Right lung (tissue), 10 donors: Measurements from ENCODE around the gene PROK1. TPM values are rescaled to one million over a fixed set of nuclear protein-coding genes. Genes with fewer than 3 reads are reported as not detected.
"Not testable (repeated sequence)": the region's sequence is repeated elsewhere in the genome, so short reads cannot be mapped to it uniquely, and the experiment has no call there.

ENCODE experiments used
- DNase-seq, 2 donors: peaks; one replicate each; pipeline ENCODE4 v3.0.0-alpha.2; 2013
- long read RNA-seq, 8 donors: transcript quantifications; one replicate each; lab custom pipeline, GENCODE V29; 2026
- polyA plus RNA-seq, 5 donors: library from polyadenylated mRNA; unstranded; fragments of 120-200 nt; gene quantifications; one replicate each; pipeline versions ENCODE4 v1.2.1 to v1.2.3, GENCODE V29; 2013; ENCODE audit warnings: inconsistent platforms in 1 of 5, low replicate concordance in 1 of 5; ENCODE audit not compliant: insufficient read length in 5 of 5, insufficient read depth in 1 of 5

The PROK1 gene
- polyA plus RNA-seq, result under 1 TPM in 2 of 5 donors, not detected in 3; 0.10 to 0.19 TPM
- long read RNA-seq, donor 1, result 0 reads
- long read RNA-seq, donor 2, result 0 reads
- long read RNA-seq, donor 3, result 0 reads
- long read RNA-seq, donor 4, result 0 reads
- long read RNA-seq, donor 5, result 0 reads
- long read RNA-seq, donor 6, result 0 reads
- long read RNA-seq, donor 7, result 0 reads
- long read RNA-seq, donor 8, result 0 reads

GRCh38 chr1:110450929-110451328 lies at the start of gene PROK1:
Gene PROK1, plus strand, starts transcription at chr1:110451149. Its CDS starts 68 bp downstream, at chr1:110451217.
- no peak for DNase-seq

- DNase-seq, result no peak
Observed at GRCh38 chr1:110403805-110404204, 47.1 kb upstream of the PROK1 start.

GRCh38 chr1:110404401-110404800 lies 46.5 kb upstream of the PROK1 start:
- DNase-seq, result no peak

DNA sequence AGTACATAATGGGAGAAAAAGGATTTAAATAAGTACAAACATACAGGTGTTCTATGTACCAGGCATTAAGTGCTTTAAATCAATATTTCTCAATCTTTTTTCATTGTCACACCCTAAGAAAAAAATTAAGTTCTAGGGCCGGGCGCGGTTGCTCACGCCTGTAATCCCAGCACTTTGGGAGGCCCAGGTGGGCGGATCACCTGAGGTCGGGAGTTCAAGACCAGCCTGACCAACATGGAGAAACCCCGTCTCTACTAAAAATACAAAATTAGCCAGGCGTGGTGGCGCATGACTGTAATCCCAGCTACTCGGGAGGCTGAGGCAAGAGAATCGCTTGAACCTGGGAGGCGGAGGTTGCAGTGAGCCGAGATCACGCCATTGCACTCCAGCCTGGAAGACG lies 44.5 kb upstream of the PROK1 start:
- not testable (repeated sequence) for DNase-seq

- DNase-seq, result peak; percentile 92 to 95
Observed at GRCh38 chr1:110407260-110408210, 43.4 kb upstream of the PROK1 start, which contains the start of gene LAMTOR5. Gene LAMTOR5, minus strand, starts transcription at chr1:110407694. Its CDS starts 74 bp downstream, at chr1:110407620.

DNA sequence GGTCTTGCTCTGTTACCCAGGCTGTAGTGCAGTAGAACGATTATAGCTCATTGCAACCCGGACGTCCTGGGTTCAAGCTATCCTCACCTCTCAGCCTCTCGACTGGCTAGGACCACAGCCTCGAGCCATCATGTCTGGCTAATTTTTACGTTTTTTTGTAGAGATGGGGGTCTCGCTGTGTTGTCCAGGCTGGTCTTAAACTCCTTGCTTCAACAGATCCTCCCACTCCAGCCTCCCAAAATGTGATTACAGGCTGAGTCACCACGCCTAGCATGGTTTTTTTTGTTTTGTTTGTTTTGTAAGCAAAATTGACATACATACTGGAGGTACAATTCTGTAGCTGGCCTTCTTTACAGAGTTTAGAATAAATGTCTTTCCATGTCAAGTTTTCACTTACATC lies 42.5 kb upstream of the PROK1 start:
- no peak for DNase-seq

GRCh38 chr1:110409316-110409715 lies 41.6 kb upstream of the PROK1 start:
- DNase-seq, result no peak

- DNase-seq, result no peak
Observed at GRCh38 chr1:110411173-110411735, 39.7 kb upstream of the PROK1 start.

GRCh38 chr1:110412576-110412975 lies 38.4 kb upstream of the PROK1 start:
- DNase-seq, result peak in 1 of 2 donors; percentile 32

GRCh38 chr1:110413045-110413444 lies 37.9 kb upstream of the PROK1 start:
- not testable (repeated sequence) for DNase-seq

- DNase-seq, result no peak
Observed at GRCh38 chr1:110418729-110419128, 32.2 kb upstream of the PROK1 start.

DNA sequence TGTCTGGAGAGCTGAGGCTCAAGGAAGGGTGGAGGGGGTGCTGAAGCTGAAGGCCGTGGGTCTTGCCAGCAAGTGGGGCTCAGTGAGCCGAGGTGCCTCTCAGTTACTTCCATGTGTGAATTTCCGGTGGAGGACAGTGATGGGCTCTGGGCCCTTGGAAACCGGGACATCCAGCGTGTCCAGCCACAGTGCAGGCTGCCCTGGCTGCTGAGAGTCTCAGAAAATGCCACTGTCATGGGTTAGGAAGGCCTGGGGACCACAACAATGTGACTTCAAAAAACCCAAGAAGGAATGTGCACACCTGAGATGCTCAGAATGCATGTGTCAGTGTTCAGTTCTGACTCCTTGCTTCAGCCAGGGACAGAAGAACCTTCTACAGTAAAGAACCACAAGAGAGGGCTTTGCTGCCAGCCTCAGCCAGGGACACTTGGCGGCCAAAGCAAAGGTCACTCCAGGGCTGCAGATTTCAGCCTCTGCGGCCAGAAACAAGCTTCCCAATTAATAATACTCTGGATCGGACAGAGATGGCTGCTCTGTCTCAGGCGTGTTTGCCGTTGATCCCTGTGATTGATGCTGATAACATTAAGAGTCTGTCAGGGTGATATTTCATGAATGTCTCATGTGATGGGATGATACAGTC lies 30.8 kb upstream of the PROK1 start:
- DNase-seq, result no peak

- DNase-seq, result no peak
Observed at GRCh38 chr1:110420874-110421793, 29.8 kb upstream of the PROK1 start.

DNA sequence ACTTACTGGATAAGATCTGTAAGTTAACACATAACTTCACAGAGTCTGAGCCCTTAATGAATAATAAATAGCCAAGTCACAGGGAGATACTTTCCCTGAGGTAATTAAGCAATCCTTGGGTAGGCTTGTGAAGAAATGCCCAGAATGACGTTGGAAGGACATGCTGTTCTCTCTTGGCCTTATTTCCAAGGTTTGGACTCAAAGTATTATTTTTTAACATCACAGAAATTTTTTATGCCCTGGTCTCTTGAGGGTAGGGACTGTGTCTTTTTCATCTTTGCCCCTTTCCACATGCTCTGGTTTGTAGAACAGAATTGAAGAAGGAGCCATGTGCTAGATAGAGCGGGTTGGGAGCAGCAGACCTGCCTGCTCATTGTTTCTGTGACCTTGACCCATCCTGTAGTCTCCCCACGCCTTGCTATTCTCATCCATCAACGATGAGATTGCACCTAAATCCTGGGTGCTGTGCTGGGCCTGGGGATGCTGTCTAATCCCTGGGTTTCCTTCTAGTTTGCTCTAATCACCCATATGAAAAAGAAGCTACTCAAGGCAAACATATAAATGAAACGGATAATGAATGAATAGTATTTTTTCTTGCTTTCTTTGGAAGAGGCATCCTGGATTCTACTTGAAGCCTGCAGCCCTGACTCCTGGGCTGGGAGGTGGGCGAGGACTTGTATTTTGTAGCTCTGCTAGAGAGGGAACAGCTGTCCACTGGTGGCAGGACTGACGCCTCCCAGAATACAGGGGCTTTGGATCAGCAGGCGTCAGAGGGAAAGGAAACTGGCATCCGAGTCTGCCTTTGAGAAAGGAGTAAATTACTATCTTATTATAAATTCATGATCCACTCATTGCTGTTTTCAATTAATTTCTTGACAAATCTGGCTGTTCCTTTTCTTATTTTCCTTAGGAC lies 26.0 kb upstream of the PROK1 start:
- no peak for DNase-seq

- no peak for DNase-seq
Observed at GRCh38 chr1:110425612-110426152, 25.3 kb upstream of the PROK1 start.

GRCh38 chr1:110426854-110427253 lies 24.1 kb upstream of the PROK1 start:
- no peak for DNase-seq

GRCh38 chr1:110428946-110429345 lies 22.0 kb upstream of the PROK1 start:
- DNase-seq, result no peak

DNA sequence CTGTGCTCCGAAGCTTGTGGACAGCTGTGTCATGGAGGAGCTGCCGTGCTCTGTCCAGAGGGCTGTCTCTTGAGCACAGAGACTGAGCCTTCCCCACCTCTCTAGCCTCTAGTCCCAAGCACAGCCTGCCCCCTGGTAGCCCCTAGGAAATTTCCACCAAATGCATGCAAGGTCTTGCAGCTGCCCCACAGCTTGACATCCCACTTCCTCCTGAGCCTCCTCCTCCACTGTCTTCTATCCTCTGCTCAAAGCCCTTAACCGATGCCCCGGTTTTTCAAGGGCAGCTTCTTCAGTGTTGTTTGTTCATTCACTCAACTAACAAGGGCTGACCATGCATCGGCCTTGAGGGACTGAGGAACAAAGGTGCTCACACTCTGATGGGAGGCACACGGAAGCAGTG lies 20.6 kb upstream of the PROK1 start:
- DNase-seq, result no peak

GRCh38 chr1:110430901-110431300 lies 20.0 kb upstream of the PROK1 start:
- DNase-seq, result no peak
